ENCODE data around the gene TBP.
"Not testable (repeated sequence)": the region's sequence is repeated elsewhere in the genome, so short reads cannot be mapped to it uniquely, and the experiment has no call there.

Gene TBP

DNA sequence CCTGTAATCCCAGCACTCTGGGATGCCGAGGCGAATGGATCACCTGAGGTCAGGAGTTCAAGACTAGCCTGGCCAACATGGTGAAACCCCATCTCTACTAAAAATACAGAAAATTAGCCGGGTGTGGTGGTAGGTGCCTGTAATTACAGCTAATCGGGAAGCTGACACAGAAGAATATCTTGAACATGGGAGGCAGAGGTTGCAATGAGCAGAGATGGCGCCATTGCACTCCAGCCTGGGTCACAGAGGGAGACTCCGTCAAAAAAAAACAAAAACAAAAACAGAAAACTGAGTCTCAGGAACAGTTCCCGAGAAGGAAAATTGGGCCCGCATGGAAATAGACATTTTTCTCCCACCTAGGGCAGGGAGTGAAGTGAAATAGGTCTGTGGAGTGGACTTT is 55.1 kb downstream of the TBP start:
- not testable (repeated sequence) for DNase-seq (ENCODE audit: low spot score)

- not testable (repeated sequence) for DNase-seq (ENCODE audit: low spot score)
These were observed 58.2 kb downstream of the TBP start for GRCh38 chr6:170612256-170612804.

DNA sequence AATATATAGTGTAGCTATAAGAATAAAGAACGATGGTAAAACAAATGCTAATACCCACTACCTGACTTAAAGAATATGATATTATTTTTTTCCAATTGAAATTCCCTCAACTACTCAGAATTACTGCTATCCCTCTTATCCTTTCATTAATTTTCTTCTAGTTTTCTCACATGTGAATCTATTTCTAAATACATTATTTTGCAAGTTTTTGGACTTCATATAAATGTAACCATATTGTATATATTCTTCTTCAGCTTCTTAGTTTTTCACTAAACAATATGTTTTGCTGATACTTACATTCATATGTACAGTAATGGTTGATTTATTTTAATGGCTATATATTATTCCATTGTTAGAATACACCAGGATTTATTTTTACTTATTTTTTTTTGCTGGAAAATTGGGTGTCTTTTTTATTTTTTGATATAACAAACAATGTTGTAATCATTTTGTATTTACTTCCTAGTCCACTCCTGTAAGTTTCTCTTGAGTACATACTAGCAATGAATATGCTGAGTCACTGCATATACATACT is 61.9 kb downstream of the TBP start:
- not testable (repeated sequence) for DNase-seq (ENCODE audit: low spot score)

All from pons (tissue), 1 donor.